K562 (cell line): Measurements from ENCODE around the gene ABHD17C. TPM values are rescaled to one million over a fixed set of nuclear protein-coding genes. Genes with fewer than 3 reads are reported as not detected.

ENCODE experiments used
- ATAC-seq: fragments of 200-7000 bp; cut with Tn5 transposase; 3 replicates; pipeline ENCODE4 v1.9.1; 2020; ENCODE audit warnings: moderate library complexity
- Bru-seq: library from RNA; stranded (reverse); fragments of 400-500 nt; gene quantifications from one replicate; lab custom pipeline; 2021; lab: Mats Ljungman, UMichigan
- BruChase-seq, 2 experiments: library from RNA; stranded (reverse); fragments of 400-500 nt; gene quantifications; one replicate each; lab custom pipeline; 2021; lab: Mats Ljungman, UMichigan
- BruUV-seq: library from RNA; stranded (reverse); fragments of 400-500 nt; replicated peaks from 2 replicates; lab custom pipeline; 2021; lab: Mats Ljungman, UMichigan
- CTCF ChIA-PET: fragments of 300-600 bp; formaldehyde crosslinking; extraction: SDS; loops from one replicate; lab custom pipeline; 2021; ENCODE audit warnings: low intra/inter-chr PET ratio; lab: Yijun Ruan, JAX
- POLR2A ChIA-PET: fragments of 300-600, 350-650 bp; sonication (Branson Sonifier 250); formaldehyde crosslinking; extraction: SDS; loops from one replicate; lab custom pipeline; 2021; ENCODE audit warnings: antibody characterized with exemption, inconsistent platforms; lab: Yijun Ruan, JAX
- DNase-seq, 4 experiments: peaks; one replicate each; pipeline versions ENCODE4 v3.0.0 to v3.0.0-alpha.2; 2011 to 2018; ENCODE audit warnings: low spot score in 3 of 4, mixed read lengths in 3 of 4; ENCODE audit errors: extremely low read depth in 1 of 4
- FAIRE-seq: peaks from 2 replicates; lab custom pipeline; 2011; peaks lifted over from hg19 to GRCh38; lab: Jason Lieb, UNC
- H2AFZ ChIP-seq: 2 replicates; pipeline ENCODE4 v1.6.0; 2011; ENCODE audit warnings: low read depth, low read length, control low read depth, inconsistent platforms
- H3K27ac ChIP-seq: fragments of 200-600 bp; 3 replicates; pipeline ENCODE4 v1.8.0; 2011; ENCODE audit warnings: low read depth, mild to moderate bottlenecking, control low read depth, inconsistent platforms, low read length, moderate library complexity, mixed read lengths; ENCODE audit errors: extremely low read depth
- H3K27me3 ChIP-seq, 2 experiments: fragments of 300-600 bp in 1 of 2; 2 replicates in 1 of 2; 3 replicates in 1 of 2; pipeline versions ENCODE4 v1.6.0 to v1.8.0; 2011; ENCODE audit warnings: inconsistent platforms in 2 of 2, low read length in 2 of 2, mild to moderate bottlenecking in 1 of 2, mixed read lengths in 1 of 2, moderate library complexity in 1 of 2; ENCODE audit not compliant: control insufficient read depth in 2 of 2, insufficient read depth in 2 of 2
- H3K36me3 ChIP-seq: fragments of 300-600 bp; 3 replicates; pipeline ENCODE4 v1.8.0; 2011; ENCODE audit warnings: mild to moderate bottlenecking, low read length, inconsistent platforms; ENCODE audit not compliant: control insufficient read depth, insufficient read depth
- H3K4me1 ChIP-seq, 2 experiments: fragments of 200-600 bp in 1 of 2; replicated peaks in 1 of 2; 2 replicates in 1 of 2; 3 replicates in 1 of 2; pipeline versions ENCODE4 v1.5.1 to v1.8.0; 2011; ENCODE audit warnings: inconsistent platforms in 2 of 2, low read length in 2 of 2, mild to moderate bottlenecking in 1 of 2, mixed read lengths in 1 of 2, moderate library complexity in 1 of 2; ENCODE audit not compliant: control insufficient read depth in 2 of 2, insufficient read depth in 2 of 2
- H3K4me2 ChIP-seq: 2 replicates; pipeline ENCODE4 v1.6.1; 2011; ENCODE audit warnings: low read length, control low read depth, inconsistent platforms, mixed read lengths; ENCODE audit not compliant: insufficient read depth
- H3K4me3 ChIP-seq: fragments of 200-600 bp; sonication (generic), shearing (Covaris generic); 2 replicates; pipeline ENCODE4 v1.5.1; 2016; ENCODE audit warnings: control low read depth, inconsistent platforms
- H3K79me2 ChIP-seq: fragments of 200-600 bp; 3 replicates; pipeline ENCODE4 v1.8.0; 2011; ENCODE audit warnings: low read length, inconsistent platforms; ENCODE audit not compliant: control insufficient read depth, insufficient read depth
- H3K9ac ChIP-seq, 2 experiments: 2 replicates each; pipeline versions ENCODE4 v1.6.0 to v1.6.1; 2011; ENCODE audit warnings: low read depth in 2 of 2, low read length in 2 of 2, control low read depth in 1 of 2, inconsistent platforms in 1 of 2, mild to moderate bottlenecking in 1 of 2, mixed read lengths in 1 of 2; ENCODE audit not compliant: insufficient read depth in 1 of 2
- H3K9me1 ChIP-seq: one replicate; pipeline ENCODE4 v1.6.0; 2011; ENCODE audit warnings: inconsistent platforms, mild to moderate bottlenecking, low read length, moderate library complexity; ENCODE audit not compliant: control insufficient read depth, insufficient read depth
- H3K9me3 ChIP-seq: replicated peaks from 2 replicates; pipeline ENCODE4 v1.5.1; 2011; ENCODE audit warnings: low read depth, low read length, inconsistent platforms; ENCODE audit not compliant: control insufficient read depth, insufficient read depth
- H4K20me1 ChIP-seq: replicated peaks from 2 replicates; pipeline ENCODE4 v1.6.1; 2011; ENCODE audit warnings: low read length, inconsistent platforms, mixed read lengths; ENCODE audit not compliant: control insufficient read depth, insufficient read depth
- CHD4 ChIP-seq: fragments of 200-600 bp; sonication (generic); IDR thresholded peaks from 3 replicates; pipeline ENCODE4 v1.6.1; 2012; ENCODE audit warnings: low read depth, mild to moderate bottlenecking, mixed read lengths, low read length, inconsistent platforms; ENCODE audit not compliant: insufficient read depth, insufficient replicate concordance, poor library complexity, severe bottlenecking
- GABPA ChIP-seq: fragments of 200-800 bp; sonication (Bioruptor generic); conservative IDR thresholded peaks from 2 replicates; pipeline ENCODE4 v1.6.1; 2016; ENCODE audit warnings: low read depth, missing genetic modification characterization, missing compliant biosample characterization
- KAT2B ChIP-seq: IDR thresholded peaks from one replicate; pipeline ENCODE4 v1.6.1; 2012; ENCODE audit warnings: low read depth, mild to moderate bottlenecking, control low read depth, inconsistent platforms, low read length, moderate library complexity
- YY1 ChIP-seq, 3 experiments: IDR thresholded peaks; 2 replicates each; pipeline ENCODE4 v1.6.1; 2011; ENCODE audit warnings: low read length in 2 of 3, mild to moderate bottlenecking in 2 of 3, moderate library complexity in 2 of 3, borderline replicate concordance in 1 of 3, control low read depth in 1 of 3, low read depth in 1 of 3; ENCODE audit not compliant: insufficient read depth in 3 of 3, insufficient replicate concordance in 2 of 3, control insufficient read depth in 1 of 3, insufficient read length in 1 of 3; ENCODE audit errors: extremely low read depth in 1 of 3
- ZBTB33 ChIP-seq: sonication (generic); formaldehyde crosslinking; IDR thresholded peaks from 2 replicates; pipeline ENCODE4 v1.8.1; 2023; ENCODE audit warnings: mild to moderate bottlenecking, missing genetic modification reagents
- WGBS: fragments of 100-300 bp; shearing (Covaris generic); methylation state at CpG from one replicate; pipeline ENCODE4 v1.1.6; 2016; ENCODE audit warnings: low coverage, mixed read lengths; ENCODE audit not compliant: insufficient coverage; ENCODE audit errors: missing lambda C conversion rate; 5-methylcytosine and 5-hydroxymethylcytosine counted together
- in situ Hi-C: fragments of 300-500 bp; cut with MboI; formaldehyde crosslinking; loops from 4 replicates; pipeline ENCODE4 v1.15.0; 2018; ENCODE audit warnings: inconsistent platforms, mixed read lengths
- intact Hi-C: fragments of 100-400 bp; cut with micrococcal nuclease; formaldehyde crosslinking; loops from 2 replicates; pipeline ENCODE4 v1.14.2; 2022
- long read RNA-seq, 3 experiments: library from polyadenylated mRNA in 2 of 3; library from RNA in 1 of 3; unstranded in 2 of 3; stranded (forward) in 1 of 3; transcript quantifications; one replicate each; pipeline ENCODE4 v2.0.0, GENCODE V29; 2019 to 2022
- polyA minus RNA-seq, 3 experiments: library from RNA; depleted of rRNA, polyadenylated mRNA; stranded (reverse); fragments of >200 nt; gene quantifications; 2 replicates each; pipeline ENCODE4 v1.2.3, GENCODE V29; 2011
- polyA plus RNA-seq, 8 experiments: library from polyadenylated mRNA; depleted of rRNA in 4 of 8; stranded (reverse) in 5 of 8; unstranded in 3 of 8; fragments of >200 nt; fragmentation: Nextera tagmentation in 2 of 8; fragmentation: Illumina TruSeq in 1 of 8; extraction: Ambion mirVana in 2 of 8; extraction: Trizol in 1 of 8; gene quantifications; 2 replicates each; pipeline versions ENCODE4 v1.2.1 to v1.2.3, GENCODE V29; 2011 to 2014; ENCODE audit warnings: inconsistent platforms in 1 of 8, missing spikeins in 1 of 8
- total RNA-seq, 7 experiments: library from RNA; depleted of rRNA in 6 of 7; stranded (reverse); fragments of >200 nt in 6 of 7; fragmentation: Illumina TruSeq in 2 of 7; extraction: Trizol in 2 of 7; gene quantifications; 2 replicates each; pipeline versions ENCODE4 v1.2.1 to v1.2.3, GENCODE V29; 2011 to 2021; ENCODE audit warnings: low replicate concordance in 1 of 7
- TF ChIP-seq, protein P1 (sequence below): fragments of 200-800 bp; sonication (Bioruptor generic); IDR thresholded peaks from 2 replicates; pipeline ENCODE4 v1.6.1; 2017; ENCODE audit warnings: missing genetic modification characterization, missing compliant biosample characterization
- TF ChIP-seq, protein P2 (sequence below), 2 experiments: IDR thresholded peaks; 2 replicates each; pipeline ENCODE4 v1.6.1; 2011; ENCODE audit warnings: borderline replicate concordance in 1 of 2, control low read depth in 1 of 2, low read depth in 1 of 2, low read length in 1 of 2, mild to moderate bottlenecking in 1 of 2, mixed read lengths in 1 of 2, moderate library complexity in 1 of 2; ENCODE audit not compliant: insufficient read depth in 1 of 2, insufficient read length in 1 of 2, poor library complexity in 1 of 2, severe bottlenecking in 1 of 2; ENCODE audit errors: extremely low read depth in 1 of 2

The ABHD17C gene
- 0.32 and 0.37 TPM in 2 replicates for total RNA-seq (2011; cell fraction: chromatin; rRNA removed; ENCODE audit: low replicate concordance)
- 0.17 and 0.66 TPM in 2 replicates for total RNA-seq (2011; cell fraction: nucleolus; rRNA removed)
- 0.23 and 0.51 TPM in 2 replicates for total RNA-seq (2011; cell fraction: nucleoplasm; rRNA removed)
- total RNA-seq (2014; rRNA removed) (not detected in 2 replicates), total RNA-seq (2014; rRNA removed; fragmentation: Illumina TruSeq; extraction: Trizol) (0.22 TPM in 2 replicates), total RNA-seq (2015; rRNA removed; fragmentation: Illumina TruSeq; extraction: Trizol) (0.07 and 0.11 TPM in 2 replicates), total RNA-seq (2021) (0.42 and 0.72 TPM in 2 replicates), polyA plus RNA-seq (2011; rRNA removed) (0.30 and 0.38 TPM in 2 replicates), polyA plus RNA-seq (2014; fragmentation: Illumina TruSeq; extraction: Trizol) (0.21 and 0.33 TPM in 2 replicates), polyA plus RNA-seq (2014; fragmentation: Nextera tagmentation; extraction: Ambion mirVana) (under 1 TPM; 0.04 to 0.07 TPM), polyA plus RNA-seq (2014; rRNA removed) (0.17 and 0.94 TPM in 2 replicates), polyA minus RNA-seq (2011; rRNA and poly(A)+ RNA removed) (0.07 and 0.81 TPM in 2 replicates), Bru-seq, nascent RNA (percentile 31 among the genes with signal in this experiment), BruChase-seq, experiment 1, labeled RNA remaining after a 2-hour chase (percentile 29 among the genes with signal in this experiment), BruChase-seq, experiment 2, labeled RNA remaining after a 6-hour chase (percentile 29 among the genes with signal in this experiment)
- polyA plus RNA-seq (2011; cell fraction: cytosol; rRNA removed) = 0.15 and 0.19 TPM in 2 replicates
- polyA plus RNA-seq (2011; cell fraction: nucleus; rRNA removed) = 0.06 and 0.10 TPM in 2 replicates
- 0.09 and 0.51 TPM in 2 replicates for polyA plus RNA-seq (2012)
- 0.57 TPM in 1 of 2 replicates, not detected in the other for polyA minus RNA-seq (2011; cell fraction: cytosol; rRNA and poly(A)+ RNA removed)
- 0.40 TPM in 1 of 2 replicates, not detected in the other for polyA minus RNA-seq (2011; cell fraction: nucleus; rRNA and poly(A)+ RNA removed)
- long read RNA-seq, experiment 1, transcript ABHD17C-201 (3 exons, 2,368 nt) = major isoform, 5 of 5 reads
- long read RNA-seq, experiment 1, partial matches to known transcripts = 0 of 5 reads
- long read RNA-seq, experiment 1, other reads (novel, unspliced or antisense) = 0 of 5 reads
- long read RNA-seq, experiment 2 = 0 reads
- long read RNA-seq, experiment 3 = 0 reads

- no peak within 1 kb of the TSS for H3K27ac ChIP-seq
- no peak for FAIRE-seq
- H3K4me2 ChIP-seq = peak within 1 kb of the TSS; percentile 56
- peak; percentile 49 to 87 (median 84) for DNase-seq
- in situ Hi-C loops = no loop called here
- intact Hi-C loops = no loop called here
- TF ChIP-seq YY1 (IDR thresholded peaks at IDR 0.05; ENCODE audit: borderline replicate concordance in 1 of 3, control insufficient read depth in 1 of 3, extremely low read depth in 1 of 3, insufficient read depth in 3 of 3, insufficient read length in 1 of 3, insufficient replicate concordance in 2 of 3, low read depth in 1 of 3, low read length in 2 of 3) (peak in 1 of 3 experiments; percentile 44), CHD4 (no peak), GABPA (peak; percentile 32; the same call in 1 of the 2 replicates), KAT2B (no peak), ZBTB33 (CRISPR knock-in tag) (peak; percentile 74; the same call in 1 of the 2 replicates)
- TF ChIP-seq, protein P1, sequence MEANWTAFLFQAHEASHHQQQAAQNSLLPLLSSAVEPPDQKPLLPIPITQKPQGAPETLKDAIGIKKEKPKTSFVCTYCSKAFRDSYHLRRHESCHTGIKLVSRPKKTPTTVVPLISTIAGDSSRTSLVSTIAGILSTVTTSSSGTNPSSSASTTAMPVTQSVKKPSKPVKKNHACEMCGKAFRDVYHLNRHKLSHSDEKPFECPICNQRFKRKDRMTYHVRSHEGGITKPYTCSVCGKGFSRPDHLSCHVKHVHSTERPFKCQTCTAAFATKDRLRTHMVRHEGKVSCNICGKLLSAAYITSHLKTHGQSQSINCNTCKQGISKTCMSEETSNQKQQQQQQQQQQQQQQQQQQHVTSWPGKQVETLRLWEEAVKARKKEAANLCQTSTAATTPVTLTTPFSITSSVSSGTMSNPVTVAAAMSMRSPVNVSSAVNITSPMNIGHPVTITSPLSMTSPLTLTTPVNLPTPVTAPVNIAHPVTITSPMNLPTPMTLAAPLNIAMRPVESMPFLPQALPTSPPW (CRISPR knock-in tag) = peak; percentile 61
- TF ChIP-seq, protein P2, sequence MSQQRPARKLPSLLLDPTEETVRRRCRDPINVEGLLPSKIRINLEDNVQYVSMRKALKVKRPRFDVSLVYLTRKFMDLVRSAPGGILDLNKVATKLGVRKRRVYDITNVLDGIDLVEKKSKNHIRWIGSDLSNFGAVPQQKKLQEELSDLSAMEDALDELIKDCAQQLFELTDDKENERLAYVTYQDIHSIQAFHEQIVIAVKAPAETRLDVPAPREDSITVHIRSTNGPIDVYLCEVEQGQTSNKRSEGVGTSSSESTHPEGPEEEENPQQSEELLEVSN (IDR thresholded peaks at IDR 0.05; ENCODE audit: borderline replicate concordance in 1 of 2, extremely low read depth in 1 of 2, insufficient read depth in 1 of 2, insufficient read length in 1 of 2, low read depth in 1 of 2, low read length in 1 of 2, poor library complexity in 1 of 2, severe bottlenecking in 1 of 2) = peak in 1 of 2 experiments; percentile 64
- peaks cover 14 to 23% of the 10 kb centered on the region in 2 experiments; a peak in 4 of 5 replicates for H3K27me3 ChIP-seq
- H3K9me1 ChIP-seq = no peaks in the 10 kb centered on the region
- H4K20me1 ChIP-seq = no peaks in the 10 kb centered on the region
- H2AFZ ChIP-seq = peak within 1 kb of the TSS; percentile 73
- ChIA-PET CTCF (no interaction called here), POLR2A (interaction anchor here (0.6 to 1.1 kb wide), 2 partner anchors 36 to 81 kb away, joined by 3 to 4 read pairs; no protein-coding TSS in a partner anchor)
- peak within 1 kb of the TSS; percentile 53 for H3K4me3 ChIP-seq
- BruUV-seq = no TSS peak
- WGBS = 11% methylated on average over 36 of the region's 122 CpGs
- H3K9ac ChIP-seq = peak within 1 kb of the TSS; percentile 49 to 83
- H3K4me1 ChIP-seq = peaks cover 2 to 16% of the 10 kb centered on the region in 2 experiments; a peak in 2 of 5 replicates
- no peaks in the 10 kb centered on the region for H3K36me3 ChIP-seq
- ATAC-seq = peak; percentile 93
- no peaks in the 10 kb centered on the region for H3K9me3 ChIP-seq
- no peaks in the 10 kb centered on the region for H3K79me2 ChIP-seq
Observed at GRCh38 chr15:80695099-80695910, at the start of gene ABHD17C. Gene ABHD17C, plus strand, starts transcription at chr15:80695310. Its CDS starts 120 bp downstream, at chr15:80695430.
